Measurements from ENCODE around the gene TTLL1. TPM values are rescaled to one million over a fixed set of nuclear protein-coding genes. Genes with fewer than 3 reads are reported as not detected.
"Not testable (repeated sequence)": the region's sequence is repeated elsewhere in the genome, so short reads cannot be mapped to it uniquely, and the experiment has no call there.

TTLL1 gene
- total RNA-seq, 1 donor from 2014 or later = 6.6 TPM

- intact Hi-C loops (cut with micrococcal nuclease) = no loop called here
Observed at GRCh38 chr22:42996646-42997365, 92.4 kb downstream of the TTLL1 start.

- intact Hi-C loops (cut with micrococcal nuclease) = not testable (repeated sequence)
Observed at GRCh38 chr22:42995654-42996053, 93.5 kb downstream of the TTLL1 start.

GRCh38 chr22:42994917-42995562 lies 94.2 kb downstream of the TTLL1 start:
- intact Hi-C loops (cut with micrococcal nuclease) = no loop called here

- intact Hi-C loops (cut with micrococcal nuclease) = no loop called here
Observed at GRCh38 chr22:42994276-42994916, 94.8 kb downstream of the TTLL1 start.

- intact Hi-C loops (cut with micrococcal nuclease) = no loop called here
Observed at GRCh38 chr22:42993651-42994275, 95.4 kb downstream of the TTLL1 start.

- intact Hi-C loops (cut with micrococcal nuclease) = no loop called here
Observed at GRCh38 chr22:42992886-42993479, 96.2 kb downstream of the TTLL1 start.

- intact Hi-C loops (cut with micrococcal nuclease) = no loop called here
Observed at GRCh38 chr22:42992092-42992491, 97.1 kb downstream of the TTLL1 start.

GRCh38 chr22:42991010-42991651 lies 98.1 kb downstream of the TTLL1 start:
- intact Hi-C loops (cut with micrococcal nuclease) = no loop called here

GRCh38 chr22:42990131-42990838 lies 98.9 kb downstream of the TTLL1 start:
- intact Hi-C loops (cut with micrococcal nuclease) = no loop called here

Other genes with a start within 250 kb of the TTLL1 start
- 36.9 and 38.0 TPM in 2 replicates for gene ARFGAP3, start 232.1 kb downstream of the TTLL1 start, total RNA-seq
- gene PACSIN2, start 74.2 kb downstream of the TTLL1 start, total RNA-seq = 30.6 and 33.4 TPM in 2 replicates
- gene BIK, start 21.4 kb upstream of the TTLL1 start, total RNA-seq = 2.0 and 2.5 TPM in 2 replicates
- 12.1 TPM in 2 replicates for gene MCAT, start 54.0 kb upstream of the TTLL1 start, total RNA-seq
- gene TSPO, start 62.2 kb upstream of the TTLL1 start, total RNA-seq = 96.4 and 100 TPM in 2 replicates
- 51.3 and 53.0 TPM in 2 replicates for gene TTLL12, start 97.7 kb upstream of the TTLL1 start, total RNA-seq

Data from T-helper 2 cell treated with Interferon-gamma antibody and Interleukin-4, amounts not matched to agents 100 ng/mL and 5 ng/mL, for 36 hours (primary cell).